Upper lobe of left lung (tissue), 4 donors: ENCODE measurements around the gene BMERB1.

Experiments
- EP300 ChIP-seq, 4 donors: sonication (generic); formaldehyde crosslinking; IDR thresholded peaks; one replicate each; pipeline ENCODE4 v1.5.1; 2017; ENCODE audit warnings: antibody characterized with exemption in 4 of 4, control low read depth in 2 of 4
- TF ChIP-seq, protein P1 (sequence below), 6 experiments: fragments of 450-650 bp in 4 of 6; fragments of 200-600 bp in 2 of 6; sonication (generic) in 2 of 6; IDR thresholded peaks; one replicate each; pipeline ENCODE4 v1.5.1; 2016 to 2019; ENCODE audit warnings: antibody characterized with exemption in 6 of 6

DNA sequence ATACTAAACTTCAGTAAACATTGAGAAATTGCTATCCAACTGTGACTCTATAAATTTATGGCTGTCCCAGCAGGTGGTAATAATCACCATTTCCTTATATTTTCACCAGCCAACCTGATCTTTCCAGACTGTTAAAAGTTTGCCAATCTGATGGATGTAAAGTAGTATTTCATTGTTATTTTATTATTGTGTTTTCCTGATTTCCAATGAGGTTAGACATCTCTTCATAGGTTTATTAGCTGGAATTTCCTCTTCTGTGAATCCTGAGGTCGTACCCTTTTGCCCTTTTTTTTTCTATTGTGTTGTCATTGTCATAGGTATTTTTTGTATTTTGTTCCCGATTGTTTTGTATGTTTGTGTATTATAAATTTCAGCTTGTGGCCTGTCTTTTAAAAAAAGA, 31.7 kb downstream of the BMERB1 start:
- TF ChIP-seq, protein P1, sequence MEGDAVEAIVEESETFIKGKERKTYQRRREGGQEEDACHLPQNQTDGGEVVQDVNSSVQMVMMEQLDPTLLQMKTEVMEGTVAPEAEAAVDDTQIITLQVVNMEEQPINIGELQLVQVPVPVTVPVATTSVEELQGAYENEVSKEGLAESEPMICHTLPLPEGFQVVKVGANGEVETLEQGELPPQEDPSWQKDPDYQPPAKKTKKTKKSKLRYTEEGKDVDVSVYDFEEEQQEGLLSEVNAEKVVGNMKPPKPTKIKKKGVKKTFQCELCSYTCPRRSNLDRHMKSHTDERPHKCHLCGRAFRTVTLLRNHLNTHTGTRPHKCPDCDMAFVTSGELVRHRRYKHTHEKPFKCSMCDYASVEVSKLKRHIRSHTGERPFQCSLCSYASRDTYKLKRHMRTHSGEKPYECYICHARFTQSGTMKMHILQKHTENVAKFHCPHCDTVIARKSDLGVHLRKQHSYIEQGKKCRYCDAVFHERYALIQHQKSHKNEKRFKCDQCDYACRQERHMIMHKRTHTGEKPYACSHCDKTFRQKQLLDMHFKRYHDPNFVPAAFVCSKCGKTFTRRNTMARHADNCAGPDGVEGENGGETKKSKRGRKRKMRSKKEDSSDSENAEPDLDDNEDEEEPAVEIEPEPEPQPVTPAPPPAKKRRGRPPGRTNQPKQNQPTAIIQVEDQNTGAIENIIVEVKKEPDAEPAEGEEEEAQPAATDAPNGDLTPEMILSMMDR (IDR thresholded peaks at IDR 0.05), result no peak
- no peak for TF ChIP-seq EP300 (IDR thresholded peaks at IDR 0.05)
